Lower leg skin (tissue), 3 donors: ENCODE measurements around the gene ACKR2.

ENCODE experiments used
- CTCF ChIP-seq, 3 donors: fragments of 450-650 bp; IDR thresholded peaks; one replicate each; pipeline ENCODE4 v1.5.1; 2016; ENCODE audit warnings: antibody characterized with exemption in 3 of 3, mild to moderate bottlenecking in 3 of 3, moderate library complexity in 2 of 3
- POLR2A ChIP-seq, 2 donors: fragments of 450-650 bp; IDR thresholded peaks; one replicate each; pipeline ENCODE4 v1.6.1; 2016 to 2017; ENCODE audit warnings: antibody characterized with exemption in 2 of 2, mild to moderate bottlenecking in 1 of 2, moderate library complexity in 1 of 2

- TF ChIP-seq POLR2A (IDR thresholded peaks at IDR 0.05) (no peak), CTCF (IDR thresholded peaks at IDR 0.05) (no peak)
Observed at GRCh38 chr3:42864321-42864950, 55.2 kb downstream of the ACKR2 start.
